H9 (cell line): ENCODE results near the gene ADCY5. TPM values are rescaled to one million over a fixed set of nuclear protein-coding genes. Genes with fewer than 3 reads are reported as not detected.

Experiments
- DNase-seq: peaks from one replicate; pipeline ENCODE4 v3.0.0-alpha.2; 2017
- H2AFZ ChIP-seq: one replicate; pipeline ENCODE4 v1.6.1; 2013; ENCODE audit warnings: mild to moderate bottlenecking, low read length, control low read depth, moderate library complexity
- H2AK5ac ChIP-seq: 2 replicates; pipeline ENCODE4 v1.6.1; 2013; ENCODE audit warnings: low read length, control low read depth, mixed read lengths; ENCODE audit not compliant: insufficient read length
- H2BK120ac ChIP-seq: one replicate; pipeline ENCODE4 v1.6.1; 2013; ENCODE audit warnings: low read depth, mild to moderate bottlenecking, low read length, control low read depth, inconsistent platforms; ENCODE audit not compliant: poor library complexity, severe bottlenecking
- H2BK12ac ChIP-seq: 2 replicates; pipeline ENCODE4 v1.6.1; 2013; ENCODE audit warnings: low read length, control low read depth, mixed read lengths, low read depth; ENCODE audit not compliant: insufficient read length
- H2BK15ac ChIP-seq: 2 replicates; pipeline ENCODE4 v1.6.1; 2013; ENCODE audit warnings: low read depth, low read length, control low read depth
- H2BK20ac ChIP-seq: one replicate; pipeline ENCODE4 v1.6.1; 2013; ENCODE audit warnings: low read depth, mild to moderate bottlenecking, low read length, control low read depth, inconsistent platforms; ENCODE audit not compliant: poor library complexity, severe bottlenecking
- H2BK5ac ChIP-seq: 2 replicates; pipeline ENCODE4 v1.6.1; 2013; ENCODE audit warnings: low read length, control low read depth, mixed read lengths; ENCODE audit not compliant: insufficient read length
- H3K14ac ChIP-seq: 2 replicates; pipeline ENCODE4 v1.6.1; 2013; ENCODE audit warnings: low read length, control low read depth; ENCODE audit not compliant: insufficient read depth
- H3K18ac ChIP-seq: 2 replicates; pipeline ENCODE4 v1.6.1; 2013; ENCODE audit warnings: low read depth, mild to moderate bottlenecking, mixed read lengths, low read length, control low read depth; ENCODE audit not compliant: insufficient read length
- H3K23ac ChIP-seq: 2 replicates; pipeline ENCODE4 v1.6.1; 2013; ENCODE audit warnings: low read length, control low read depth, mixed read lengths, low read depth; ENCODE audit not compliant: insufficient read length
- H3K23me2 ChIP-seq: 2 replicates; pipeline ENCODE4 v1.6.1; 2013; ENCODE audit warnings: low read depth, mild to moderate bottlenecking, mixed read lengths, low read length, control low read depth; ENCODE audit not compliant: insufficient read length, poor library complexity, severe bottlenecking
- H3K27ac ChIP-seq: 2 replicates; pipeline ENCODE4 v1.5.1; 2013; ENCODE audit warnings: low read length, control low read depth, mixed read lengths, low read depth; ENCODE audit not compliant: insufficient read length
- H3K27me3 ChIP-seq: 2 replicates; pipeline ENCODE4 v1.6.1; 2013; ENCODE audit warnings: low read length, control low read depth, inconsistent platforms; ENCODE audit not compliant: insufficient read depth
- H3K4ac ChIP-seq: 2 replicates; pipeline ENCODE4 v1.6.1; 2013; ENCODE audit warnings: low read depth, mild to moderate bottlenecking, control low read depth, inconsistent platforms, low read length, moderate library complexity
- H3K4me1 ChIP-seq: 2 replicates; pipeline ENCODE4 v1.6.1; 2013; ENCODE audit warnings: low read length, control low read depth, inconsistent platforms; ENCODE audit not compliant: insufficient read depth
- H3K4me2 ChIP-seq: 2 replicates; pipeline ENCODE4 v1.6.1; 2013; ENCODE audit warnings: low read length, control low read depth, mixed read lengths; ENCODE audit not compliant: insufficient read length, insufficient read depth
- H3K56ac ChIP-seq: 2 replicates; pipeline ENCODE4 v1.6.1; 2013; ENCODE audit warnings: low read depth, mild to moderate bottlenecking, mixed read lengths, low read length, control low read depth; ENCODE audit not compliant: insufficient read length
- H3K79me1 ChIP-seq: 2 replicates; pipeline ENCODE4 v1.6.1; 2013; ENCODE audit warnings: low read depth, mild to moderate bottlenecking, moderate library complexity, low read length, control low read depth, inconsistent platforms; ENCODE audit not compliant: insufficient read depth, poor library complexity, severe bottlenecking
- H3K79me2 ChIP-seq: 2 replicates; pipeline ENCODE4 v1.6.1; 2013; ENCODE audit warnings: low read length, control low read depth, inconsistent platforms; ENCODE audit not compliant: insufficient read depth
- H3K9ac ChIP-seq: 2 replicates; pipeline ENCODE4 v1.6.1; 2013; ENCODE audit warnings: low read length, control low read depth, mixed read lengths; ENCODE audit not compliant: insufficient read length; ENCODE audit errors: extremely low read depth
- H3K9me3 ChIP-seq: one replicate; pipeline ENCODE4 v1.6.1; 2013; ENCODE audit warnings: low read depth, low read length, inconsistent platforms; ENCODE audit not compliant: control insufficient read depth
- H3T11ph ChIP-seq: one replicate; pipeline ENCODE4 v1.6.1; 2013; ENCODE audit warnings: mild to moderate bottlenecking, low read length, control low read depth, inconsistent platforms
- H4K20me1 ChIP-seq: one replicate; pipeline ENCODE4 v1.6.1; 2013; ENCODE audit not compliant: control insufficient read depth, insufficient read length, insufficient read depth
- H4K5ac ChIP-seq: 2 replicates; pipeline ENCODE4 v1.6.1; 2013; ENCODE audit warnings: low read depth, mild to moderate bottlenecking, mixed read lengths, low read length, control low read depth; ENCODE audit not compliant: insufficient read length
- H4K8ac ChIP-seq: replicated peaks from 2 replicates; pipeline ENCODE4 v1.6.1; 2013; ENCODE audit warnings: low read length, control low read depth, mixed read lengths, low read depth; ENCODE audit not compliant: insufficient read length
- H4K91ac ChIP-seq: 2 replicates; pipeline ENCODE4 v1.6.1; 2013; ENCODE audit warnings: low read depth, mild to moderate bottlenecking, moderate library complexity, mixed read lengths, low read length, control low read depth; ENCODE audit not compliant: insufficient read length
- H3K27ac Mint-ChIP-seq, 3 experiments: 2 replicates in 2 of 3; 3 replicates in 1 of 3; pipeline ENCODE4 v1.8.0; 2020 to 2021; ENCODE audit warnings: mixed read lengths in 3 of 3, mild to moderate bottlenecking in 1 of 3, moderate library complexity in 1 of 3
- H3K27me3 Mint-ChIP-seq: 2 replicates; pipeline ENCODE4 v1.8.0; 2021; ENCODE audit warnings: low read depth, mild to moderate bottlenecking, moderate library complexity, mixed read lengths
- H3K36me3 Mint-ChIP-seq, 3 experiments: 2 replicates in 2 of 3; 3 replicates in 1 of 3; pipeline ENCODE4 v1.8.0; 2020 to 2021; ENCODE audit warnings: low read depth in 3 of 3, mixed read lengths in 3 of 3; ENCODE audit not compliant: insufficient read depth in 1 of 3
- H3K4me1 Mint-ChIP-seq, 2 experiments: 2 replicates each; pipeline ENCODE4 v1.8.0; 2020; ENCODE audit warnings: mixed read lengths in 2 of 2
- H3K4me3 Mint-ChIP-seq, 2 experiments: 2 replicates in 1 of 2; 3 replicates in 1 of 2; pipeline ENCODE4 v1.8.0; 2020 to 2021; ENCODE audit warnings: mild to moderate bottlenecking in 2 of 2, mixed read lengths in 2 of 2, moderate library complexity in 1 of 2
- H3K9me3 Mint-ChIP-seq, 2 experiments: 2 replicates in 1 of 2; 3 replicates in 1 of 2; pipeline ENCODE4 v1.8.0; 2020; ENCODE audit warnings: mild to moderate bottlenecking in 2 of 2, mixed read lengths in 2 of 2, moderate library complexity in 1 of 2
- CTCF ChIP-seq: fragments of 200-600 bp; sonication (generic); conservative IDR thresholded peaks from 3 replicates; pipeline ENCODE4 v1.8.0; 2021; ENCODE audit warnings: antibody characterized with exemption, mild to moderate bottlenecking
- WGBS: extraction: QIAGEN DNeasy Blood & Tissue Kit; methylation state at CpG from one replicate; pipeline ENCODE4 v1.1.7; 2013; ENCODE audit warnings: missing lambda C conversion rate, low lambda C conversion rate, mixed read lengths; ENCODE audit not compliant: insufficient read length; ENCODE audit errors: extremely low coverage; 5-methylcytosine and 5-hydroxymethylcytosine counted together
- total RNA-seq: library from RNA; stranded (reverse); gene quantifications from 2 replicates; pipeline ENCODE4 v1.2.1, GENCODE V29; 2021

The ADCY5 gene
- total RNA-seq, 1 experiment from 2014 or later = 5.0 TPM

- H3T11ph ChIP-seq = no peak overlapping the region
- H4K8ac ChIP-seq = no peak overlapping the region
- H4K91ac ChIP-seq = no peak overlapping the region
- H3K23me2 ChIP-seq = no peaks in the 10 kb centered on the region
- H4K20me1 ChIP-seq = no peaks in the 10 kb centered on the region
- H3K4me1 ChIP-seq = no peaks in the 10 kb centered on the region
- no peaks in the 10 kb centered on the region for H3K79me1 ChIP-seq
- H3K9me3 ChIP-seq = no peaks in the 10 kb centered on the region
- Mint-ChIP-seq H3K27ac (no peak overlapping the region), H3K4me3 (no peak overlapping the region), H3K9me3 (no peaks in the 10 kb centered on the region), H3K27me3 (no peaks in the 10 kb centered on the region), H3K4me1 (peaks cover 0 to 2% of the 10 kb centered on the region in 2 experiments; a peak in 1 of 4 replicates), H3K36me3 (peaks cover 2 to 23% (median 5%) of the 10 kb centered on the region in 3 experiments; a peak in 6 of 7 replicates)
- no peak overlapping the region for H3K18ac ChIP-seq
- no peak overlapping the region for H2BK12ac ChIP-seq
- no peak overlapping the region for H3K56ac ChIP-seq
- H3K14ac ChIP-seq = no peak overlapping the region
- no peak overlapping the region for H3K23ac ChIP-seq
- H2BK5ac ChIP-seq = no peak overlapping the region
- no peak overlapping the region for H2BK15ac ChIP-seq
- H3K4me2 ChIP-seq = no peak overlapping the region
- no peak for TF ChIP-seq CTCF
- H3K79me2 ChIP-seq = no peaks in the 10 kb centered on the region
- H2AFZ ChIP-seq = no peak overlapping the region
- no peak overlapping the region for H4K5ac ChIP-seq
- WGBS = no CpG with 5 or more reads among the region's 4 CpGs
- H3K27me3 ChIP-seq = no peaks in the 10 kb centered on the region
- H2BK20ac ChIP-seq = no peak overlapping the region
- H2BK120ac ChIP-seq = no peak overlapping the region
- H3K4ac ChIP-seq = no peak overlapping the region
- no peak for DNase-seq
- H3K9ac ChIP-seq = no peak overlapping the region
- no peak overlapping the region for H2AK5ac ChIP-seq
- H3K27ac ChIP-seq = no peak overlapping the region
Observed at GRCh38 chr3:123493912-123494311, 45.0 kb upstream of the ADCY5 start.
